CD4-positive, alpha-beta memory T cell (primary cell): Measurements from ENCODE around the gene SCAP. TPM values are rescaled to one million over a fixed set of nuclear protein-coding genes. Genes with fewer than 3 reads are reported as not detected.
A peak's percentile ranks its signal among the peaks of the same experiment; 100 is the strongest.
"Not testable (repeated sequence)": the region's sequence is repeated elsewhere in the genome, so short reads cannot be mapped to it uniquely, and the experiment has no call there.

ENCODE experiments used
- CTCF ChIA-PET: fragments of 350-600 bp; sonication (Branson Sonifier 250); formaldehyde crosslinking; loops from one replicate; lab custom pipeline; 2021; ENCODE audit warnings: inconsistent platforms; ENCODE audit not compliant: partially characterized antibody; lab: Charles Lee
- POLR2A ChIA-PET: fragments of 350-600 bp; sonication (Branson Sonifier 250); formaldehyde crosslinking; loops from one replicate; lab custom pipeline; 2021; ENCODE audit not compliant: partially characterized antibody; lab: Charles Lee
- DNase-seq, 5 donors: peaks; one replicate each; pipeline versions ENCODE4 v3.0.0 to v3.0.0-alpha.2; 2020 to 2022; ENCODE audit warnings: mixed read lengths in 1 of 5
- H3K27ac ChIP-seq: one replicate; pipeline ENCODE4 v1.7.0; 2013; ENCODE audit warnings: low read depth, low read length
- H3K27me3 ChIP-seq: 2 replicates; pipeline ENCODE4 v1.7.0; 2013; ENCODE audit warnings: mild to moderate bottlenecking, low read length, moderate library complexity; ENCODE audit not compliant: insufficient read depth
- H3K36me3 ChIP-seq: 2 replicates; pipeline ENCODE4 v1.7.0; 2013; ENCODE audit warnings: mild to moderate bottlenecking, low read length, moderate library complexity; ENCODE audit not compliant: insufficient read depth
- H3K4me1 ChIP-seq: 2 replicates; pipeline ENCODE4 v1.7.0; 2013; ENCODE audit warnings: mild to moderate bottlenecking, low read length, moderate library complexity; ENCODE audit not compliant: insufficient read depth
- H3K4me3 ChIP-seq, 2 donors: one replicate each; pipeline ENCODE4 v1.7.0; 2013; ENCODE audit warnings: low read length in 2 of 2, mild to moderate bottlenecking in 1 of 2
- H3K9me3 ChIP-seq, 2 donors: one replicate each; pipeline ENCODE4 v1.7.0; 2013; ENCODE audit warnings: low read length in 2 of 2, control low read depth in 1 of 2; ENCODE audit not compliant: control insufficient read depth in 1 of 2
- H3K27ac Mint-ChIP-seq, 7 donors: one replicate each; pipeline ENCODE4 v1.8.0; 2020 to 2021; ENCODE audit warnings: mixed read lengths in 7 of 7, mild to moderate bottlenecking in 6 of 7, inconsistent platforms in 3 of 7, moderate library complexity in 3 of 7
- H3K27me3 Mint-ChIP-seq, 2 donors: one replicate each; pipeline ENCODE4 v1.8.0; 2020 to 2021; ENCODE audit warnings: mixed read lengths in 2 of 2
- H3K36me3 Mint-ChIP-seq, 2 donors: one replicate each; pipeline ENCODE4 v1.8.0; 2020 to 2021; ENCODE audit warnings: mixed read lengths in 2 of 2, inconsistent platforms in 1 of 2, mild to moderate bottlenecking in 1 of 2
- H3K4me1 Mint-ChIP-seq, 4 donors: one replicate each; pipeline ENCODE4 v1.8.0; 2020 to 2021; ENCODE audit warnings: mixed read lengths in 4 of 4, mild to moderate bottlenecking in 1 of 4
- H3K4me3 Mint-ChIP-seq, 8 donors: one replicate each; pipeline ENCODE4 v1.8.0; 2020 to 2021; ENCODE audit warnings: mixed read lengths in 8 of 8, mild to moderate bottlenecking in 7 of 8, moderate library complexity in 6 of 8, inconsistent platforms in 3 of 8
- H3K9me3 Mint-ChIP-seq, 8 donors: one replicate each; pipeline ENCODE4 v1.8.0; 2020 to 2021; ENCODE audit warnings: mixed read lengths in 8 of 8, mild to moderate bottlenecking in 5 of 8, inconsistent platforms in 3 of 8, moderate library complexity in 1 of 8
- intact Hi-C: fragments of 100-400 bp; cut with micrococcal nuclease; formaldehyde crosslinking; loops from one replicate; pipeline ENCODE4 v1.15.1; 2023
- polyA plus RNA-seq, 2 donors: library from polyadenylated mRNA; unstranded; fragments of 300-500 nt; fragmentation: Illumina TruSeq; gene quantifications; one replicate each; pipeline ENCODE4 v1.2.3, GENCODE V29; 2021
- total RNA-seq, 2 experiments: library from RNA; stranded (reverse); gene quantifications; one replicate each; pipeline ENCODE4 v1.2.3, GENCODE V29; 2021

Gene SCAP
- total and polyA plus RNA-seq, 4 experiments from 2014 or later, result 37.7 to 88.1 (median 71.0) TPM

- CTCF ChIA-PET, result no interaction called here
- H3K4me3 Mint-ChIP-seq, result peak overlapping the region in 7 of 8 donors; percentile 30 to 86 (median 74)
- H3K27ac Mint-ChIP-seq, result peak overlapping the region in 6 of 7 donors; percentile 8 to 84 (median 55)
- Histone ChIP-seq H3K9me3 (no peaks in the 10 kb centered on the region), H3K4me3 (no peak overlapping the region), H3K4me1 (peaks cover 26% of the 10 kb centered on the region), H3K27me3 (no peaks in the 10 kb centered on the region), H3K36me3 (no peaks in the 10 kb centered on the region), H3K27ac (no peak overlapping the region)
- H3K36me3 Mint-ChIP-seq, result peaks cover 0 to 15% of the 10 kb centered on the region in 2 donors
- no peaks in the 10 kb centered on the region for H3K27me3 Mint-ChIP-seq
- intact Hi-C loops, result no loop called here
- peaks cover 33 to 60% (median 44%) of the 10 kb centered on the region in 4 donors for H3K4me1 Mint-ChIP-seq
- POLR2A ChIA-PET, result no interaction called here
- DNase-seq, result no peak
- no peaks in the 10 kb centered on the region for H3K9me3 Mint-ChIP-seq
These were observed 2.4 kb downstream of the SCAP start for GRCh38 chr3:47473391-47473790.

- ChIA-PET POLR2A (no interaction called here), CTCF (interaction anchor here (1.5 kb wide), 1 partner anchor 48 kb away, joined by 5 read pairs; no protein-coding TSS in a partner anchor)
- peaks cover 25 to 57% (median 36%) of the 10 kb centered on the region in 4 donors for H3K4me1 Mint-ChIP-seq
These were observed 6.1 kb downstream of the SCAP start for GRCh38 chr3:47469616-47470015.

GRCh38 chr3:47468315-47468714 is 7.4 kb downstream of the SCAP start:
- H3K4me3 ChIP-seq, result not testable (repeated sequence)

More at GRCh38 chr3:47469616-47470015, 6.1 kb downstream of the SCAP start:
- no peaks in the 10 kb centered on the region for H3K27me3 ChIP-seq
- intact Hi-C loops, result no loop called here
- H3K4me1 ChIP-seq, result peaks cover 13% of the 10 kb centered on the region
- Mint-ChIP-seq H3K27me3 (no peaks in the 10 kb centered on the region), H3K4me3 (no peak overlapping the region), H3K9me3 (no peaks in the 10 kb centered on the region), H3K27ac (no peak overlapping the region), H3K36me3 (peaks cover 21 to 22% of the 10 kb centered on the region in 2 donors)
- H3K27ac ChIP-seq, result no peak overlapping the region
- DNase-seq, result no peak
- no peaks in the 10 kb centered on the region for H3K36me3 ChIP-seq
- no peak overlapping the region for H3K4me3 ChIP-seq
- H3K9me3 ChIP-seq, result no peaks in the 10 kb centered on the region

GRCh38 chr3:47464588-47464987 is 11.2 kb downstream of the SCAP start:
- H3K4me1 Mint-ChIP-seq, result peaks cover 12 to 41% (median 26%) of the 10 kb centered on the region in 4 donors
- no peak overlapping the region for H3K4me3 Mint-ChIP-seq
- ChIA-PET POLR2A (no interaction called here), CTCF (interaction anchor here (1.4 to 1.9 kb wide), 2 partner anchors 12 to 43 kb away, joined by 4 to 5 read pairs; no protein-coding TSS in a partner anchor)
- no peaks in the 10 kb centered on the region for H3K36me3 ChIP-seq
- H3K36me3 Mint-ChIP-seq, result peaks cover 26 to 33% of the 10 kb centered on the region in 2 donors
- peaks cover 0 to 5% (median under 1%) of the 10 kb centered on the region in 8 donors for H3K9me3 Mint-ChIP-seq
- intact Hi-C loops, result no loop called here
- no peak overlapping the region for H3K27ac ChIP-seq
- no peaks in the 10 kb centered on the region for H3K27me3 ChIP-seq
- no peak overlapping the region for H3K4me3 ChIP-seq
- no peaks in the 10 kb centered on the region for H3K4me1 ChIP-seq
- no peaks in the 10 kb centered on the region for H3K27me3 Mint-ChIP-seq
- H3K9me3 ChIP-seq, result no peaks in the 10 kb centered on the region
- DNase-seq, result no peak
- peak overlapping the region in 1 of 7 donors; percentile 25 for H3K27ac Mint-ChIP-seq

More at GRCh38 chr3:47468315-47468714, 7.4 kb downstream of the SCAP start:
- H3K27me3 ChIP-seq, H3K4me1 ChIP-seq, H3K27ac Mint-ChIP-seq, CTCF ChIA-PET, H3K36me3 ChIP-seq, H3K9me3 ChIP-seq, H3K27ac ChIP-seq, H3K4me3 Mint-ChIP-seq, DNase-seq, H3K27me3 Mint-ChIP-seq, intact Hi-C loops, POLR2A ChIA-PET, H3K9me3 Mint-ChIP-seq: not testable (repeated sequence)
- peaks cover 21 to 26% of the 10 kb centered on the region in 2 donors for H3K36me3 Mint-ChIP-seq
- peaks cover 20 to 51% (median 30%) of the 10 kb centered on the region in 4 donors for H3K4me1 Mint-ChIP-seq

- peaks cover 0 to 11% (median 5%) of the 10 kb centered on the region in 8 donors for H3K9me3 Mint-ChIP-seq
- H3K27ac Mint-ChIP-seq, result not testable (repeated sequence)
These were observed 16.1 kb downstream of the SCAP start for GRCh38 chr3:47459534-47460085.

GRCh38 chr3:47456984-47457383 is 18.8 kb downstream of the SCAP start:
- no peak for DNase-seq
- CTCF ChIA-PET, result no interaction called here
- POLR2A ChIA-PET, result interaction anchor here (1.5 kb wide), 1 partner anchor 18 kb away, joined by 4 read pairs; the partner anchor contains the start of gene SCAP
- H3K4me1 Mint-ChIP-seq, result peaks cover 15 to 41% (median 26%) of the 10 kb centered on the region in 4 donors
- H3K4me3 ChIP-seq, result no peak overlapping the region
- no peak overlapping the region for H3K27ac ChIP-seq
- H3K27me3 Mint-ChIP-seq, result no peaks in the 10 kb centered on the region
- H3K27ac Mint-ChIP-seq, result peak overlapping the region in 1 of 7 donors; percentile 15
- H3K9me3 Mint-ChIP-seq, result peaks cover 0 to 11% (median 5%) of the 10 kb centered on the region in 8 donors
- intact Hi-C loops, result no loop called here
- no peaks in the 10 kb centered on the region for H3K9me3 ChIP-seq
- no peaks in the 10 kb centered on the region for H3K4me1 ChIP-seq
- H3K36me3 ChIP-seq, result no peaks in the 10 kb centered on the region
- peaks cover 14 to 24% of the 10 kb centered on the region in 2 donors for H3K36me3 Mint-ChIP-seq
- no peaks in the 10 kb centered on the region for H3K27me3 ChIP-seq
- no peak overlapping the region for H3K4me3 Mint-ChIP-seq

More at GRCh38 chr3:47459534-47460085, 16.1 kb downstream of the SCAP start:
- Mint-ChIP-seq H3K36me3 (peaks cover 18 to 20% of the 10 kb centered on the region in 2 donors), H3K4me1 (peaks cover 14 to 37% (median 26%) of the 10 kb centered on the region in 4 donors)
- H3K9me3 ChIP-seq, intact Hi-C loops, CTCF ChIA-PET, DNase-seq, H3K27me3 Mint-ChIP-seq, H3K4me3 ChIP-seq, H3K36me3 ChIP-seq, H3K27me3 ChIP-seq, H3K4me3 Mint-ChIP-seq, POLR2A ChIA-PET, H3K4me1 ChIP-seq, H3K27ac ChIP-seq: not testable (repeated sequence)

- H3K27ac Mint-ChIP-seq, result peak overlapping the region in 3 of 7 donors; percentile 0 to 70 (median 24)
- H3K4me1 ChIP-seq, result no peaks in the 10 kb centered on the region
- no peaks in the 10 kb centered on the region for H3K9me3 ChIP-seq
- H3K9me3 Mint-ChIP-seq, result peaks cover 0 to 11% (median 5%) of the 10 kb centered on the region in 8 donors
- no peaks in the 10 kb centered on the region for H3K27me3 Mint-ChIP-seq
- ChIA-PET CTCF (interaction anchor here (0.8 to 1.0 kb wide), 2 partner anchors 34 to 57 kb away, joined by 3 read pairs; partner anchors contain the start of gene ELP6), POLR2A (interaction anchor here (1.5 kb wide), 1 partner anchor 19 kb away, joined by 4 read pairs; the partner anchor contains the start of gene SCAP)
- intact Hi-C loops, result no loop called here
- no peak overlapping the region for H3K4me3 ChIP-seq
- no peak for DNase-seq
- no peak overlapping the region for H3K4me3 Mint-ChIP-seq
- H3K36me3 ChIP-seq, result no peaks in the 10 kb centered on the region
- H3K27me3 ChIP-seq, result no peaks in the 10 kb centered on the region
- H3K36me3 Mint-ChIP-seq, result peaks cover 10 to 22% of the 10 kb centered on the region in 2 donors
- H3K4me1 Mint-ChIP-seq, result peaks cover 22 to 39% (median 28%) of the 10 kb centered on the region in 4 donors
- H3K27ac ChIP-seq, result no peak overlapping the region
These were observed 19.8 kb downstream of the SCAP start for GRCh38 chr3:47455806-47456452.
